Inferior parietal cortex (tissue), 1 donor: ENCODE results near the gene TOLLIP.
"Not testable (repeated sequence)": the region's sequence is repeated elsewhere in the genome, so short reads cannot be mapped to it uniquely, and the experiment has no call there.

Experiments
- DNase-seq: peaks from one replicate; pipeline ENCODE4 v3.0.0-alpha.2; 2016; ENCODE audit errors: extremely low spot score

TOLLIP gene

DNA sequence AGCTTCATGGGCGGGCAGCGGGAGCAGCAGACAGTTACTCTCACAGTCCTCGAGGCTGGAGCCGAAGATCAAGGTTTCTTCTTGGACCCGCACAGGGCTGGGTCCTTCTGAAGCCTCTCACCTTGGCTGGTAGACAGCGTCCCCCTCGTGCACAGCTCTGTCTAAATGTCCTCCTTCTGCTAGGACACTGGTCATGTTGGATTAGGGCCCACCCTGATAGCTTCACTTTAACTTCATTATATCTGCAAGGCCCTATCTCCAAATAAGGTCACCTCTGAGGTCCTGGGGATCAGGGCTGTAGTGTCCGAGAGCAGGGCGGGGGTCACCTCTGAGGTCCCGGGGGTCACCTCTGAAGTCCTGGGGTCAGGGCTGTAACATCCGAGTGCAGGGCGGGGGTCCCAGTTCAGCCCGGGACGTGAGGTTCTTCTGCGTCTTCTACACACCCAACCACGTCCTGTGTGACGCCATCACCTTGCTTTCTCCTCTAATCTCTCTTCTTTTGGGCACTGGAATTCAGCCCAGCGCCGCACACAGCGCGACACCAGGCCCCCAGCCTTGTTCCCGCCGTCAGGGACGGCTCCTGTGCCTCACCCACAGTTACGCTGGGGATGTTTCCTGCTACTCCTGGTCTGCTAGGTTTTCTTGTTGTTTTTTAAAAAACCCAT, 34.1 kb upstream of the TOLLIP start:
- no peak for DNase-seq

DNA sequence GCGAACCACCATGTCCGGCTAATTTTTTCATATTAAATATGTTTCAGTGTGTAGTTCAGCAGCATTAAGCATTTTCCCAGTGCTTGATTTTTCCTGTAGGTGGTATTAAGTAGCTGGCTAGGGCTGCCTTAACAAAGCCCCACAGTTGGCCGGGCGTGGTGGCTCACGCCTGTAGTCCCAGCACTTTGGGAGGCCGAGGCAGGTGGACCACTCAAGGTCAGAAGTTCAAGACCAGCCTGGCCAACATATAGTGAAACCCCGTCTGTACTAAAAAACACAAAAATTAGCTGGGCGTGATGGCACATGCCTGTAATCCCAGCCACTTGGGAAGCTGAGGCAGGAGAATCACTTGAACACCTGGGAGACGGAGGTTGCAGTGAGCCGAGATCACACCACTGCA, 33.5 kb upstream of the TOLLIP start:
- no peak for DNase-seq

DNA sequence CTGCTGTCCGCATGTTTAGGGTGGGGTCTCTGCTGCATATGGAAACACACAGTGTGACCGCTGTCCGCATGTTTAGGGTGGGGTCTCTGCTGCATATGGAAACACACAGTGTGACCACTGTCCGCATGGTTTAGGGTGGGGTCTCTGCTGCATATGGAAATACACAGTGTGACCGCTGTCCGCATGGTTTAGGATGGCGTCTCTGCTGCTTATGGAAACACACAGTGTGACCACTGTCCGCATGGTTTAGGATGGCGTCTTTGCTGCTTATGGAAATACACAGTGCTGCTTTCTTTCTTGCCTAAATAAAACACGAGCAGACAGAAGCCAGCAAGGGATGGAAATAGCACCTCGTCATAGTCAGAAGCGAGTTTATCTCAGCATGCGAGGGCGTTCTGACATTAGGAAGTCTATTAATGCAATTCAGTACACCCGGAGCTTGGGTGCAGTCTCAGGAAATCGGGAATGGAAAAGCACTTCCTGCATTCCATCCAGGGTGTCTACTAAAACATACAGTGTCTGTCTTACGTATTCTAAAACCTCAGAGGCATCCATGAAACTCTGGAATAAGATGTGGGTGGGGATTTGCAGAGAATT, 32.6 kb upstream of the TOLLIP start:
- peak; percentile 39 for DNase-seq

DNA sequence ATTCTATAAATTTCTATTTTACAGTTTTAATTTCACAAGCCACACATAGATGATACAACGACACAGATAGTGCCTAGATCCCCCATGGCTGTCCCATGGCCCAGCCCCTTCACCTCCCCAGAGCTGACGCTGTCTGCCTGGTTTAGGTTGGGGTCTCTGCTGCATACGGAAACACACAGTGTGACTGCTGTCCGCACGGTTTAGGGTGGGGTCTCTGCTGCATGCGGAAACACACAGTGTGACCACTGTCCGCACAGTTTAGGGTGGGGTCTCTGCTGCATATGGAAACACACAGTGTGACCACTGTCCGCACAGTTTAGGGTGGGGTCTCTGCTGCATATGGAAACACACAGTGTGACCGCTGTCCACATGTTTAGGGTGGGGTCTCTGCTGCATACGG, 31.8 kb upstream of the TOLLIP start:
- DNase-seq, result not testable (repeated sequence)

DNA sequence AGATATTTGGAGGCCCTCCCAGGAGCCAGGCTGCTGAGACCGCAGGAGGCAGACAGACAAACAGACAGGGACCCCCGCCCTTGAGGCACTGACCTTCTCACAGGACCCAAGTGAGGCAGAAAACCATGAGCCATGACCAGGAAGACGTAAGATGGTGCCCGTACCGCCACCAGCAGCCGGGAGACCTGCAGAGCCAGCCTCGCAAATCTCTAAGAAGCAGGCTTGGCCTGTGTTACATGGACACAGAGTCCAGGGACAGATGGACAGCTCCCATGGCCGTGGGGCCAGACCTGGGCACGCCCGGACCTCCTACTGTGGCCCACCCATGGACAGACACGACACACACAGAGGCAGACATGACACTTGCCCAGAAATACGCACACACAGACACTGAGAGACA, 30.7 kb upstream of the TOLLIP start:
- DNase-seq, result no peak

DNA sequence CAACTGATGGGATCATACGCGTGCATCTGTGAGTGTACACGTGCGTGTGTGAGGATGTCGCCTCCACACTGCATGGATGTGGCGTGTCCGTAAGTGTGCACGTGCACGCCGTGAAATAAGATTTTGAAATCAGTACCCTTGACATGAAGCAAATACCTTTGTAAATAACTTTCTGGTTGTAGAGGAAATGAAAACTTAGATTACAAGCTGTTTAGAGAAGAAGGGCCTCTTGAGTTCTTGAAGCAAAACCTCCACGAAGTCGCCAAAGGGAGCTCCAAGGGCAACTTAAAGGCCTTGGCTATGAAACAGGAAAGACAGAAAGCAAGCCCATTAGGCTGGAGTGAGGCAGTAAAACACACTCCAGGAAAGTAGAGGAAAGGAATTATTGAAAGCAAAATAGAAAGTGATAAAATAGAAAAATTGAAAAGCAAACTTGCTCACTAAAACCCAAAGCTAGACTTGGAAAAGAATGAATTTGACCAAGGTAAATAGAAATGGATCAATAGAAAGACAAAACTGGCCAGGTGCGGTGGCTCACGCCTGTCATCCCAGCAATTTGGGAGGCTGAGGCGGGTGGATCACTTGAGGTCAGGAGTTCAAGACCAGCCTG, 29.7 kb upstream of the TOLLIP start:
- no peak for DNase-seq

DNA sequence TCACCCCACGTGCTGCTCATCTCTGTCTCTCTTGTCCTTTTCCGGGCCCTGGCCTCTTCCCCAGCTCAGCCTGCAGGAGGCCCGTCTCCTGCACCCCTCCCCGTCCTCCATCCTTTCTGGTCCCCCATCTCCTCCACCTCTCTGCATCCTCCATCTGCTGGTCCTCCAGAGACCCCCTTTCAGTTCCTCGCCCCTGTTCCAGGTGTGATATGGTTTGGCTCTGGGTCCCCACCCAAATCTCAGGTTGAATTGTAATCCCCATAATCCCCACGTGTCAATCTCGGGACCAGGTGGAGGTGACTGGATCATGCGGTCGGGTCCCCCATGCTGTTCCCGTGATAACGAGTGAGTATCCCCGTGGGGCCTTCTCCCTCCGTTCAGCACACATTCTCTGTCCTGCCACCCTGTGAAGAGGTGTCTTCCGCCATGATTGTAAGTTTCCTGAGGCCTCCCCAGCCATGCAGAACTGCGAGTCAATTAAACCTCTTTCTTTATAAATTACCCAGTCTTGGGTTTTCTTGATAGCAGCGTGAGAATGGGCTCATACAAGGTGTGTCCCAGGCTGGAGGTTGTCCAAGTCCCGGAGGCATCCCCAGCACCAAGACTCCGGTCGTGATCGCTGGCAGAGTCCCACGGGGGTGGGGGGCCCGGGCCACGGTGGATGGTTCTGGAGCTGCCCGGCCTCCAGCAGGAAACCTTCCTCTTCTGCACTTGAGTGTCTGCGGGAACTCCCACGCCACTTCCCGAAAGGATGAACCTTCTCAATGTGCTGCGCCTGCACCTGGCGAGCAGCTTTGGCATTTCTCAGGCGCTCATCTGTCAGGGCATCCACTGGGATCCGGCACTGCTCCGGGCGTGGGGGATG, 29.0 kb upstream of the TOLLIP start:
- DNase-seq, result no peak

DNA sequence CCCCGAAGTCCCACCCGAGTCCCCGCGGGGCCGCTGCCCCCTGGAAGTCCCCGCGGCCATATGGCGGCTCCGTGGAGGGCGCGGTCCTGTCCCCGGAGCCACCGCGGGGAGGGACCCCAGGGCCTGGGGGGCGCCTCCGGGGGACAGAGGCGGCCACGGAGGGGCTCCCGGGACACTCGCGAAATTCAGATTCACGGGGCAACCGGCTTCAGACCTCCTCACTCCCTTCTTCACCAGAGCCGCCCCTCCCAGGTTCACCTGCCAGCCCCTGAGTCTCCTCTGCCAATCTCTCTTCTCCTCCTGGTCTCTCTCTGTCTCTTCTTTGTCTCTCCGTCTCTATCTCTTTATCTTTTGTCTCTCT, 28.2 kb upstream of the TOLLIP start:
- DNase-seq, result no peak

DNA sequence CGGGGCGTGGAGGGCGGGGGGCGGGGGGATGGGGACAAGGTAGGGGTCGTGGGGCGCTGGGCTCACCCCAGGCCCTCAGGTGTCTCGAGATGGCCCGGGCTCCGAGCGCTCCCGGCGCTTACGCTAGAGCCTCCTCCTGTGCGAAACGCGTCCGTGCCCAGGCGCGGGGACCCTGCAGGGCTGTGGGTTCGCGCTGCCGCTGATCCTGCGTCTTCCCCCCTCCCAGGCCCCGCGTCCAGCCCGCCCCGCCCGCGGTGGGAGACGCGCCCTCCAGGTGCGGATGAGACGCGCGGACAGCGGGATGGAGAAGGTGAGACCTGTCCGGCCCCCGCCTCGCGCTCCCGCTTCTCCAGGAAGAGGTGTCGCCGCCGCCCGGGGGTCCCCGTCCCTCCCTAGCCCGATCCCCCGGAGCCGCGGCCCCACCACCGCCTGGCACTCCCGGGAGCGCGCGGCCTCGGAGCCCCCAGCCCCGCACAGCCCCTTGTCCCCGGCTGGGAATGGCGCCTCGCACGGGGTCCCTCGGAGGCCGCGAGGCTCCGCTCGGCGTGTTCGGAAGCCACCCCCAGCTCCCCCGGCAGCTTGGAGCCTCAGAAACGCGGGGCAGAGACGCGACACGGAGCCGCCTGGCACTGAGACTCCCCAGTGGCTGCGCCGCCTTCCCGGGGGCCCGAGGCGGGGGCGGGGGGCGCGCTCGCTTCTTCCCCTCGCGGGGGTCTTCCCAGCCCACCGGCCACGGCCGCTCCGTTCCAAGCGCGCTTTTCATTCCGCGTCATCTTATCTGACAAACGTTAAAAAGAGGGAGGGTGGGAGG, 27.6 kb upstream of the TOLLIP start:
- no peak for DNase-seq

DNA sequence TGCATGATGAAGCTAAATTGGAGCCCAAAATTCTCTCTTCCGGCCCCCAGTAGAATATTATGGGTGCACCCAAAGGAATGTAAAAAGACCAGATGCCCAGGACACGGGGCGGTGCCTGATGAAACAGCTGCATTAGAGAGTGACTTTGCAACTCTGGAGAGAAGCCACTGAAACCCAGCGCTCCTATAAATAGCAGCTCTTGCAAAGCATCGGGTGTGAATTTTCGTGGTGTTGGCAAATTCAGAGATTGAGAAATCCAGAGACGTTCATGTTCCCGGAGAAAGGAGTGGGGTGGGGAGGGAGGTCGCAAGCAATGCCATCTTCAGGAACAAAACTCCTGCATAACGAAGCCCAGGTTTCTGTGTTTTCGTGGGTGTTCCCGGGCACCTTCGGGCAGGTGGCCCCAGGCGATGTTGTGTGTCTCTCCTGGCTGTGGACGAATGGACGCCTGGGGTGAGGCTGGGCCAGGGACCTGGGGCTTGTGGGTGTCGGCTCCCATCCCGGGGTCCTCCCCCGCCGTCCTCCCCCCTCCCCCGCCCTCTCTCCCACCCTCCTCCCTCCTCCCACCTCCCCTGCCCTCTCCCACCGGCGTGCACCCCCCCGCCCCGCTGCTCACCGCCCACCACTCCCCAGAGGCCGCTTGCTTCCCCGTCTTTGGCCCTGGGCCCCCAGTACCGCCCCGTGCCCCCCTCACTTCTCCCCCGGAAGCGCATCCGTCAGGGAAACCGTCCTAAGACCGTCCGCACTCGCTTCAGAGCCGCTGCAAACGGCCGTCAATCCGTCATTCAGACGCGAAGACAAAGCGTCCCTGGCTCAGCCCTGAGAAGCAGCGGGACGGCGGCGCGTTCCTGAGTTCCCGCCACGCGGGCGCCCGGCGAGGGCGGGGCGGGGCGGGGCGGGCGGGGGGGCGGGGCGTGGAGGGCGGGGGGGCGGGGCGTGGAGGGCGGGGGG, 26.7 kb upstream of the TOLLIP start:
- DNase-seq, result peak; percentile 72

DNA sequence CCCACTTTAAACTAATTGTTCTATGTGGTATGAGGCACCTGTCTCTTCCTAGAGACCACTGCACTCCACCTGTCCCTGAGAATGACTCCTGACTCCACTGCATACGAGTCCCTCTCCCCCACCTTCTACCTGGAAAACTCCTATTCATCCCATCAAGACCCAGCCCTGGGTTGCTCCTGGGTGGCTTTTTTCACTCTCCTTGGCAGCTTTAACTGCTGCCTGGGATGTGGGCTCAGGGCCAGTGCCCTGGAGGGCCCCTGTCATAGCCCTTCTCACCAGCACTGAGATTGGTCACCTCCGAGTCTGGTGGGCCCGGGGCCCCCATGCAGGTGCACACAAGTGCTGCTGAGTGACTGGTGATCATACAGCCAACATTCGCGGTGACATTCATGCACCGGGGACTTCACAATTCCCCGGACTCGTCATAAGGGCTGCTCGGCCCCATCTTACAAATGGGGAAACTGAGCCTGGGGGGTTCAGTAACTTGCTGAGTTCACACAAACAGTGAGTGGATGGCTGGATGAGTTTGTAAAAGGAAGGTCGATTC, 25.9 kb upstream of the TOLLIP start:
- DNase-seq, result no peak

DNA sequence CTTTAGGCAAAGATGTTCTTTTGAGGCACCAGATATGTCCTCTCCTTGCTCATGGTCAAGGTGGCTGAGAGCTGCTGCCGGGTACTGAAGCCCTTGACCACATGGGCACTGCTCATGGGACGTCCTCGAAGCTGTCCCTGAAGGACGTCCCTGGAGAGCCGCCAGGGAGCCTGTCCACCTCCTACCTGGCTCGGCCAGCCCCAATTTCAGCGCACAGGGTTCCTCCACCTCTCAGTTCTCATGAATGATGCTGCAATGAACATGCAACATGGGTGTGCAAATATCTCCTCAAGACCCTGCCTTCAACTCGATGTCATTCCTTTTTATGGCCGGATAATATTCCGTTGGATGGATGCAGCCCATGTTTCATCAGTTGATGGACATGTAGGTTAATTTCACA, 24.4 kb upstream of the TOLLIP start:
- DNase-seq, result no peak

DNA sequence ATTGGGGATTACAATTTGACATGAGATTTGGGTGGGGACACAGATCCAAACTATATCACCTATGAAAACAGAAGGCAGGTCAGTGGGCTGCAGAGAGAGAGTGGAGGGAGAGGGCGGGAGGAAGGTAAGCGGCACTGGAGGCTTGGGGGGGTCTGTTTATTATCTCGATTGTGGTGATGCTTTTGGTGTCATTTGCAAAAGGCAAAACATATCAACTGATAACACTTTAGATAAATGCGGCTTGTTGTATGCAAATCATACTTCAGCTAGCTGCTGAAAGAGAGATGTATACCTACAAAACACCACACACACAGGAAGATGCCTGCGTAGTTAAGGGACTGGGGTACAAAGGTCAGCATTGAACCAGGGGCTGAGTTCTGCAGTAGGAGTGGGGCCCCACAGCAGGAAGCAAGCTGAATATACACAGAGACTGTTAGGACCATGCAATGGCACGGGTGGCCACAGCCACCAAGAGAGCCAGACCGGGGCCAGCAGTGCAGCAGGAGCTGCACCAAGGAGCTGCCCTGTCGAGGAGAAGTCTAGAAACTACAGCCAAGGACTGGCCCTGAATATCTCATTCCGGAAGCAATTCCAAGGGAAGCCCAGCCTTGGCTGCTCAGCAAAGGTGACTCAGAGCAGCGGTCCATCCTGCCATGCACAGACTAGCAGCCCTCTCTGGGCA, 23.8 kb upstream of the TOLLIP start:
- no peak for DNase-seq

DNA sequence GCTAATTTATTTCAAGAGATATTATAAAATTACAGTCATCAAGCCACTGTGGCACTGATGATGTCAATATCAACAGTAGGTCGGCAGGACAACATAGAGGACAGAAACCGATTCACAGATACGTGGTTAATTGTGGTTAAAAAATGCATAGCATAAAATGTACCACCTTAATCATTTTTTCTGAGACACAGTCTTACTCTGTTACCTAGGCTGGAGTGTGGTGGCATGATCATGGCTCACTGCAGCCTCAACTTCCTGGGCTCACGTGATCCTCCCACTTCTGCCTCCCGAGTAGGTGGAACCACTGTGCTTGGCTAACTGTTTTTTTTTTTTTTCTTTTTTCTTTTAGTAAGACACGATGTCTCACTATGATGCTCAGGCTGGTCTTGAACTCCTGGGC, 21.0 kb upstream of the TOLLIP start:
- DNase-seq, result no peak

DNA sequence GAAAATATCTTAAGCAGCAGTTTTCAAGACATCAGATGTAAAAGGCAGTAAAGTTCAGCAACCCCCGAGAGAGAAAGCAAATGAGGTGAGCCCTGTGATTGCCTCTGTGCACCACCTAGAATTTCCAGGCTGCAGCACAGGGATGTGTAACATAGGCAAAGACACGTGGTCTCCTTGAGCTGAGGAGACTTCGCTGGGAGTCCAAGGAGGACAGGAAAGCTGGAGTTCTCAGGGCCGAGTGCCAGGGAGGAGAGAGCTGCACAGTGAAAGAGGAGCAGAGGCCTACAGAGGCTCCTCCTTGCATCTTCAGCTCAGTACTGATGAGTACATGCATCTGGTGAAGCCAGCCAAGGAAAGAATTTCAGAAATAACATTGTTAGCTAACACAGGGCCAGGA, 17.6 kb upstream of the TOLLIP start:
- DNase-seq, result no peak

DNA sequence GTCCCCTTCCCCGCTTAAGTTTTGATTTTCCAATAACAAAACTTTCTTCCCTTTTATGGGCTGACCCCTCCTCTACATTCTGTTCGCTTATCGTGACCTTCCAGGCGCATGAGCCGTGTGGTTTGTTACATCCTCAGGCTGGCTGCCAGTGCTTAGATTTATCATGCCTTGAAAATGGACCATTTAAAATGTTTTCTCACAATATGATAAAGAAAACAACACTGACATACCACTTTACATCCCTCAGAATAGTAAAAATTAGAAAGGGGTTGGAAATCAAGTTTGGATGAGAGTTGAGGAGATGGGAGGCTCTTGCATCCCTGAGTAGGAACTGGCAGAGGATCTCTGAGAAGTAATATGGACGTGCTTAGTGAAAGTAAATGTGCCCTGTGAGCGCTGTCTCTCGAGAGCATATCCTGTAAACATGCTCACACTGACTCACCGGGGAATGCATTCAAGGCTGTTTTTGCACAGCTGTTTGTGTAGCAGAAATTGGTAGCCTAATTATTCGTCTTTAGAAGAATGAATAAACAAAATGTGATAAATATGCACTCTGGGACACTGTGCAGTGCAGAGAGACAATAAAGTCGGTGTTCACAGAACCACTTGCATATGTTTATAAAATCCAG, 17.1 kb upstream of the TOLLIP start:
- DNase-seq, result no peak

DNA sequence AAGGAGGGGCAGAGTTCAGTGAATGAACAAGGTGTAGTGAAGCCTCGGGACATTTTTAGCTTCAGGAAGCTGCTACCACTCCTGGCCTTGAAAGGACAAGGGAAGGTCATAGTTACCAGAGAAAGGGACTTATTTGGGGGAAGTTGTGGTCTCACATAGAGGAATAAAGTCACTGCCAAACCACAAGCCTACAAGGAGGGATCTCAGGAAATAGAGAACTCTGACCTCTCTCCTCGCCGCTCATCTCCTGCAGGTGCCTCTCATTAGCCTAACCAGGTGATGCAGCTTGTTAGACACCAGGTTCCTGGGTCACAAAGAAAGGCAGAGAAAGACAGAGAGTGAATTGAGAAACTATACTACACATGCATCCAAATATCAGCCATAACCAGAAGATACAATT, 14.3 kb upstream of the TOLLIP start:
- DNase-seq, result no peak

DNA sequence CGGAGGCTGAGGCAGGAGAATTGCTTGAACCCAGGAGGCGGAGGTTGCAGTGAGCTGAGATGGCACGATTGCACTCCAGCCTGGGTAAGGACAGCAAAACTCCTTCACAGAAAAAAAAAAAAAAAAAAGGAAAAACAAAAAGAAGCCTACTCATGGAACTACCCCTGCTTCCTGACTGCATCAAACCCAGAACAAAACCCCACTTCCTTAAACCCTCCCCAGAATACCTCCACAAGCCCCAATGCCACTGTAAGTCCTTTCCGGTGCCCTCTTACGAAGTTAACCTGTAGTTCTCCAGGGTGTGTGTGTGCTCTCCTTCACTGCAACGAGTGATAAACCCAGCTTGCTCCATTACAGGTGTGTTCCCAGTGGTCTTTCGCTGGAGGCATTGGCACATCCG, 8.6 kb upstream of the TOLLIP start:
- DNase-seq, result no peak

DNA sequence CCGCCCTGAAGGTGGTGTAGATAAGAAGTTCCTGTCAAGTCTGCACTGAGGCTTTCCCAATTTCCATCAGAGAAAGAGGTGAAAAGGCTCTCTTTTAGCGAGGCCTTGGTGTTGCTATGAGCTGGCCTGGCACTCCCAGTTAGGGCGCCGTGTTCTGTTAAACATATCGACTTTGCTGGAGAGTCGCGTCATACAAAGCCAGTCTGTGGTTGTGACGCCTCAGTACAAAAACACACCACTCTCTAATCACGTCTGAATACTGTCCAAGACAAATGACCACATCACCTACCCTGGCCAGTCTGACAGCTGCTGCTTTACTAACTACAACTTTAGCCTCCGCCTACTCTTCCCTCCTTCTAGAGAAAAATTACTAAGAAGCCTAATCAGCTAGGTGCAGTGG, 8.0 kb upstream of the TOLLIP start:
- DNase-seq, result no peak
